Endodermal cell (in vitro differentiated cells): ENCODE data around the gene ACADL. TPM values are rescaled to one million over a fixed set of nuclear protein-coding genes. Genes with fewer than 3 reads are reported as not detected.

Experiments used
- DNase-seq: peaks from one replicate; pipeline ENCODE4 v3.0.0-alpha.2; 2017
- H3K27ac ChIP-seq: 2 replicates; pipeline ENCODE4 v1.5.1; 2013; ENCODE audit warnings: mild to moderate bottlenecking, low read depth, low read length, moderate library complexity
- H3K27me3 ChIP-seq: 2 replicates; pipeline ENCODE4 v1.6.1; 2013; ENCODE audit warnings: mild to moderate bottlenecking, low read length, moderate library complexity; ENCODE audit not compliant: insufficient read depth, control insufficient read depth, poor library complexity, severe bottlenecking
- H3K36me3 ChIP-seq: 2 replicates; pipeline ENCODE4 v1.7.0; 2013; ENCODE audit warnings: mild to moderate bottlenecking, low read length, moderate library complexity; ENCODE audit not compliant: control insufficient read depth, insufficient read depth
- H3K4me1 ChIP-seq: one replicate; pipeline ENCODE4 v1.7.0; 2013; ENCODE audit warnings: low read length; ENCODE audit not compliant: control insufficient read depth, insufficient read depth
- H3K4me3 ChIP-seq: 2 replicates; pipeline ENCODE4 v1.5.1; 2013; ENCODE audit warnings: mild to moderate bottlenecking, low read length, moderate library complexity
- H3K9ac ChIP-seq: 2 replicates; pipeline ENCODE4 v1.6.1; 2013; ENCODE audit warnings: mild to moderate bottlenecking, low read length, moderate library complexity; ENCODE audit not compliant: poor library complexity, severe bottlenecking; ENCODE audit errors: extremely low read depth
- H3K9me3 ChIP-seq: 2 replicates; pipeline ENCODE4 v1.6.1; 2013; ENCODE audit warnings: mild to moderate bottlenecking, low read length, moderate library complexity; ENCODE audit not compliant: control insufficient read depth
- H3K27ac Mint-ChIP-seq: 2 replicates; pipeline ENCODE4 v1.8.0; 2020; ENCODE audit warnings: mixed read lengths
- H3K27me3 Mint-ChIP-seq: 2 replicates; pipeline ENCODE4 v1.8.0; 2021; ENCODE audit warnings: mild to moderate bottlenecking, mixed read lengths; ENCODE audit not compliant: insufficient read depth
- H3K36me3 Mint-ChIP-seq: 2 replicates; pipeline ENCODE4 v1.8.0; 2020; ENCODE audit warnings: low read depth, mixed read lengths
- H3K4me1 Mint-ChIP-seq: 2 replicates; pipeline ENCODE4 v1.8.0; 2020; ENCODE audit warnings: mixed read lengths
- H3K4me3 Mint-ChIP-seq: 2 replicates; pipeline ENCODE4 v1.8.0; 2020; ENCODE audit warnings: mild to moderate bottlenecking, moderate library complexity, mixed read lengths
- H3K9me3 Mint-ChIP-seq: 2 replicates; pipeline ENCODE4 v1.8.0; 2020; ENCODE audit warnings: mild to moderate bottlenecking, mixed read lengths
- WGBS, 2 experiments: methylation state at CpG; one replicate each; pipeline versions ENCODE4 v1.1.5 to v1.1.7; 2013; ENCODE audit warnings: missing lambda C conversion rate in 2 of 2, mixed read lengths in 1 of 2; ENCODE audit not compliant: insufficient coverage in 1 of 2, insufficient read length in 1 of 2; 5-methylcytosine and 5-hydroxymethylcytosine counted together
- total RNA-seq, 2 donors: library from RNA; stranded (reverse); fragmentation: NEBNext Ultra II Directional in 1 of 2; extraction: Animal tissue kit (Norgen Biotek cat#: 25700) in 1 of 2; gene quantifications; 2 replicates in 1 of 2; 3 replicates in 1 of 2; pipeline ENCODE4 v1.2.1, GENCODE V29; 2021
- TF ChIP-seq, protein P1 (sequence below): fragments of 200-600 bp; sonication (generic); conservative IDR thresholded peaks from 2 replicates; pipeline ENCODE4 v1.5.0; 2021; ENCODE audit warnings: antibody characterized with exemption, mild to moderate bottlenecking

The ACADL gene
- total RNA-seq, 2 donors from 2014 or later: 0.66 to 1.1 TPM

DNA sequence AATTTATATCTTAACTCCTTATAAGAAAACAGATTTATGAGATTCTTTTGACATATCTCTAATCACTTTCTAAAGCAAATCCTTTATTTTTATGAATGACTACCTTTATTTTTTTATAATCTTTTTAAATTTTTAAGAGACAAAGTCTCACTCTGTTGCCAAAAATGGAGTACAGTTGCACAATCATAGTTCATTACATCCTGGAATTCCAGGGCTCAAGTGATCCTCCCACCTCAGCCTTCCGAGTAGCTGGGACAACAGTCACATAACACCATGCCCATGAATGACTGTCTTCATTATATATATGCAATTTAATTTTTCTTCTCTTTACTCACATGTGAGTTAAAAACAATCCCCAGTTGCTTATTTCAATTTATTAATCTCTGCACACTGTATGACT, 21.7 kb downstream of the ACADL start:
- H3K27ac ChIP-seq: no peak overlapping the region
- no peaks in the 10 kb centered on the region for H3K27me3 Mint-ChIP-seq
- no peak overlapping the region for H3K27ac Mint-ChIP-seq
- no peaks in the 10 kb centered on the region for H3K27me3 ChIP-seq
- no peaks in the 10 kb centered on the region for H3K36me3 Mint-ChIP-seq
- H3K4me3 ChIP-seq: no peak overlapping the region
- no peak overlapping the region for H3K4me3 Mint-ChIP-seq
- H3K4me1 ChIP-seq: no peaks in the 10 kb centered on the region
- no peaks in the 10 kb centered on the region for H3K9me3 ChIP-seq
- no peaks in the 10 kb centered on the region for H3K9me3 Mint-ChIP-seq
- 100% methylated on average over 1 of the region's 1 CpG for WGBS, 2 experiments
- H3K4me1 Mint-ChIP-seq: peaks cover 2% of the 10 kb centered on the region
- TF ChIP-seq, protein P1, sequence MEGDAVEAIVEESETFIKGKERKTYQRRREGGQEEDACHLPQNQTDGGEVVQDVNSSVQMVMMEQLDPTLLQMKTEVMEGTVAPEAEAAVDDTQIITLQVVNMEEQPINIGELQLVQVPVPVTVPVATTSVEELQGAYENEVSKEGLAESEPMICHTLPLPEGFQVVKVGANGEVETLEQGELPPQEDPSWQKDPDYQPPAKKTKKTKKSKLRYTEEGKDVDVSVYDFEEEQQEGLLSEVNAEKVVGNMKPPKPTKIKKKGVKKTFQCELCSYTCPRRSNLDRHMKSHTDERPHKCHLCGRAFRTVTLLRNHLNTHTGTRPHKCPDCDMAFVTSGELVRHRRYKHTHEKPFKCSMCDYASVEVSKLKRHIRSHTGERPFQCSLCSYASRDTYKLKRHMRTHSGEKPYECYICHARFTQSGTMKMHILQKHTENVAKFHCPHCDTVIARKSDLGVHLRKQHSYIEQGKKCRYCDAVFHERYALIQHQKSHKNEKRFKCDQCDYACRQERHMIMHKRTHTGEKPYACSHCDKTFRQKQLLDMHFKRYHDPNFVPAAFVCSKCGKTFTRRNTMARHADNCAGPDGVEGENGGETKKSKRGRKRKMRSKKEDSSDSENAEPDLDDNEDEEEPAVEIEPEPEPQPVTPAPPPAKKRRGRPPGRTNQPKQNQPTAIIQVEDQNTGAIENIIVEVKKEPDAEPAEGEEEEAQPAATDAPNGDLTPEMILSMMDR: no peak
- H3K9ac ChIP-seq: no peak overlapping the region
- no peak for DNase-seq
- no peaks in the 10 kb centered on the region for H3K36me3 ChIP-seq

DNA sequence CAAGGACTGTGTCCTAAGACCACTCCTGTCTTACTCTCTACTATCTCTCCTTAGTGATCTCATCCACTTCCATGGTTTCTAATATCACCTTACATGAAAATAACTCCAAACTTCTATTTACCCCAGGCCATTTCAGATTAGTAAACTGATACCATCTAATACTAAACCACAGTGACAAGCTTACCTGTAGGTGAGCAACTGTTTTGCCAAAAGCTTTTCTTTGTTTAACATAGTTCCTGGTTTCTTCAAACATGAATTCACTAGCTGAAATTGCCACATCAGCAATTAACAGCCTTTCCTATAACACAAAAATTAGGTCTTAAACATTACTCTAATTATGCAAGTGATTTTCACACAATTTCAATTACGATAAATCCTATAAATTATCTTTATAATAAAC, 22.1 kb downstream of the ACADL start:
- H3K27me3 ChIP-seq: no peaks in the 10 kb centered on the region
- H3K27ac ChIP-seq: no peak overlapping the region
- H3K36me3 Mint-ChIP-seq: no peaks in the 10 kb centered on the region
- H3K9ac ChIP-seq: no peak overlapping the region
- H3K27me3 Mint-ChIP-seq: no peaks in the 10 kb centered on the region
- no peak for DNase-seq
- H3K4me1 ChIP-seq: no peaks in the 10 kb centered on the region
- TF ChIP-seq, protein P1: no peak
- H3K4me3 Mint-ChIP-seq: no peak overlapping the region
- H3K4me1 Mint-ChIP-seq: peaks cover 2% of the 10 kb centered on the region
- no peaks in the 10 kb centered on the region for H3K9me3 Mint-ChIP-seq
- H3K9me3 ChIP-seq: no peaks in the 10 kb centered on the region
- H3K27ac Mint-ChIP-seq: no peak overlapping the region
- no peaks in the 10 kb centered on the region for H3K36me3 ChIP-seq
- no peak overlapping the region for H3K4me3 ChIP-seq
- no CpG with 5 or more reads among the region's 1 CpG for WGBS, 2 experiments

DNA sequence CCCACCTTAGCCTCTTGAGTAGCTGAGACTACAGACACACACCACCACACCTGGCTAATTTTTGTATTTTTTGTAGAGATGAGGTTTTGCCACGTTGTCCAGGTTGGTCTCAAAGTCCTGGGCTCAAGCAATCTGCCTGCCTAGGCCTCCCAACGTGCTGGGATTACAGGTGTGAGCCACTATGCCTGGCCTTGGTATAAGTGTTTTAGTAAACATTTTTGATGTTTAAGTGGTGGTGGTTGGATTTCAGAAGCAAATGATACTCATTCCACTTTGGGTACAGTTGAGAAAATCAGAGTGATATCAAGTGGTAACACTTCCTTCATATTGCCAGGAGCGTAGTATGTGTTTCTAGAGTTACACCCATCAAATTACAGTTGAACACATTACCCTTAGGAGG, 25.4 kb downstream of the ACADL start:
- Mint-ChIP-seq H3K36me3 (no peaks in the 10 kb centered on the region), H3K27ac (no peak overlapping the region), H3K4me3 (no peak overlapping the region), H3K27me3 (peaks cover 6% of the 10 kb centered on the region), H3K9me3 (no peaks in the 10 kb centered on the region), H3K4me1 (peaks cover 2% of the 10 kb centered on the region)
- no peaks in the 10 kb centered on the region for H3K4me1 ChIP-seq
- TF ChIP-seq, protein P1: no peak
- no peak overlapping the region for H3K9ac ChIP-seq
- no peak overlapping the region for H3K4me3 ChIP-seq
- no peak overlapping the region for H3K27ac ChIP-seq
- DNase-seq: no peak
- WGBS, 2 experiments: 40 to 90% methylated on average over 1 to 3 of the region's 3 CpGs
- H3K9me3 ChIP-seq: no peaks in the 10 kb centered on the region
- H3K36me3 ChIP-seq: no peaks in the 10 kb centered on the region
- H3K27me3 ChIP-seq: no peaks in the 10 kb centered on the region
